Peyer's patch (tissue), 4 donors: ENCODE data around the gene SMARCB1.

ENCODE experiments used
- POLR2A ChIP-seq, 2 donors: fragments of 450-650 bp; IDR thresholded peaks; one replicate each; pipeline ENCODE4 v1.5.1; 2017; ENCODE audit warnings: antibody characterized with exemption in 2 of 2, mild to moderate bottlenecking in 2 of 2, moderate library complexity in 2 of 2
- TF ChIP-seq, protein P1 (sequence below), 6 experiments: fragments of 450-650 bp in 4 of 6; fragments of 200-600 bp in 2 of 6; sonication (generic) in 1 of 6; IDR thresholded peaks; one replicate each; pipeline ENCODE4 v1.5.1; 2017 to 2019; ENCODE audit warnings: antibody characterized with exemption in 6 of 6, mild to moderate bottlenecking in 3 of 6, moderate library complexity in 1 of 6

DNA sequence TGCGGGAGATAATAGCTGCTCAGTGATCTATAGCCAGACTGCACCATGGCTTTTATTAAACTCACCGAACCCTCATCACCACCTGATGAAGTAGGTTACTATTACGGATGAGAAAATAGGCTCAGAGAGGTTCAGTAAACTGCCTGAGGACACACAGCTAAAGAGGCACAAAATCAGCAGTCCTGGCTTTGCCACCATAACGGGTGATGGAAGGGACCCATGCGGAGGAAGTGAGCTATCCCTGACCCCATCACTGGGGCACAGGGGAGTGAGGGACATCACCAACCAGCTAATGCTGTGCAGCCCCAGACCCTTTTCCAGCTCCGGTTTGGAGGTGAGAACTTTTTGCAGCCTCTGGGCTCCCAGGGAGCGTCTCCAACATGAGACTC lies 59.3 kb downstream of the SMARCB1 start:
- TF ChIP-seq, protein P1, sequence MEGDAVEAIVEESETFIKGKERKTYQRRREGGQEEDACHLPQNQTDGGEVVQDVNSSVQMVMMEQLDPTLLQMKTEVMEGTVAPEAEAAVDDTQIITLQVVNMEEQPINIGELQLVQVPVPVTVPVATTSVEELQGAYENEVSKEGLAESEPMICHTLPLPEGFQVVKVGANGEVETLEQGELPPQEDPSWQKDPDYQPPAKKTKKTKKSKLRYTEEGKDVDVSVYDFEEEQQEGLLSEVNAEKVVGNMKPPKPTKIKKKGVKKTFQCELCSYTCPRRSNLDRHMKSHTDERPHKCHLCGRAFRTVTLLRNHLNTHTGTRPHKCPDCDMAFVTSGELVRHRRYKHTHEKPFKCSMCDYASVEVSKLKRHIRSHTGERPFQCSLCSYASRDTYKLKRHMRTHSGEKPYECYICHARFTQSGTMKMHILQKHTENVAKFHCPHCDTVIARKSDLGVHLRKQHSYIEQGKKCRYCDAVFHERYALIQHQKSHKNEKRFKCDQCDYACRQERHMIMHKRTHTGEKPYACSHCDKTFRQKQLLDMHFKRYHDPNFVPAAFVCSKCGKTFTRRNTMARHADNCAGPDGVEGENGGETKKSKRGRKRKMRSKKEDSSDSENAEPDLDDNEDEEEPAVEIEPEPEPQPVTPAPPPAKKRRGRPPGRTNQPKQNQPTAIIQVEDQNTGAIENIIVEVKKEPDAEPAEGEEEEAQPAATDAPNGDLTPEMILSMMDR (IDR thresholded peaks at IDR 0.05), result no peak
- no peak for TF ChIP-seq POLR2A (IDR thresholded peaks at IDR 0.05)
